H1 (cell line): Measurements from ENCODE around the gene RAD51B. TPM values are rescaled to one million over a fixed set of nuclear protein-coding genes. Genes with fewer than 3 reads are reported as not detected.

Source experiments
- BACH1 ChIP-seq: IDR thresholded peaks from 2 replicates; pipeline ENCODE4 v1.6.1; 2012; ENCODE audit warnings: low read length, improper control_type of control experiment
- CTCF ChIP-seq, 3 experiments: IDR thresholded peaks; 1 replicate in 2 of 3; 2 replicates in 1 of 3; pipeline versions ENCODE4 v1.5.1 to v1.6.1; 2011; ENCODE audit warnings: low read length in 3 of 3, mild to moderate bottlenecking in 3 of 3, inconsistent platforms in 2 of 3, low read depth in 1 of 3, moderate library complexity in 1 of 3; ENCODE audit not compliant: insufficient read depth in 1 of 3; ENCODE audit errors: control extremely low read depth in 1 of 3
- ZNF274 ChIP-seq: IDR thresholded peaks from 2 replicates; pipeline ENCODE4 v1.7.0; 2012; ENCODE audit warnings: low read length, borderline replicate concordance; ENCODE audit errors: extremely low read depth
- polyA plus RNA-seq, 7 experiments: library from polyadenylated mRNA; depleted of rRNA in 3 of 7; stranded (reverse) in 5 of 7; unstranded in 2 of 7; fragments of >200 nt in 5 of 7; fragments of 200-250 nt in 2 of 7; gene quantifications; 1 replicate in 5 of 7; 2 replicates in 1 of 7; 4 replicates in 1 of 7; pipeline versions ENCODE4 v1.2.1 to v1.2.3, GENCODE V29; 2011 to 2013; ENCODE audit warnings: missing spikeins in 2 of 7, mixed read lengths in 2 of 7
- total RNA-seq: library from RNA; stranded (reverse); fragmentation: NEBNext Ultra II Directional; extraction: Animal tissue kit (Norgen Biotek cat#: 25700); gene quantifications from 2 replicates; pipeline ENCODE4 v1.2.1, GENCODE V29; 2021

Gene RAD51B
- total and polyA plus RNA-seq, 2 of the 8 experiments (the other 6 are each of a cell fraction or from before 2014, with no cell fraction given): 3.9 to 14.9 TPM

GRCh38 chr14:68522510-68523325 lies 703.1 kb downstream of the RAD51B start (continued):
- no peak for TF ChIP-seq CTCF (IDR thresholded peaks at IDR 0.05; ENCODE audit: control extremely low read depth in 1 of 3, insufficient read depth in 1 of 3, low read depth in 1 of 3, low read length in 3 of 3)
- no peak for TF ChIP-seq BACH1
- TF ChIP-seq ZNF274: no peak
